Measurements from ENCODE around the gene IL9R.
A peak's percentile ranks its signal among the peaks of the same experiment; 100 is the strongest.

The IL9R gene

DNA sequence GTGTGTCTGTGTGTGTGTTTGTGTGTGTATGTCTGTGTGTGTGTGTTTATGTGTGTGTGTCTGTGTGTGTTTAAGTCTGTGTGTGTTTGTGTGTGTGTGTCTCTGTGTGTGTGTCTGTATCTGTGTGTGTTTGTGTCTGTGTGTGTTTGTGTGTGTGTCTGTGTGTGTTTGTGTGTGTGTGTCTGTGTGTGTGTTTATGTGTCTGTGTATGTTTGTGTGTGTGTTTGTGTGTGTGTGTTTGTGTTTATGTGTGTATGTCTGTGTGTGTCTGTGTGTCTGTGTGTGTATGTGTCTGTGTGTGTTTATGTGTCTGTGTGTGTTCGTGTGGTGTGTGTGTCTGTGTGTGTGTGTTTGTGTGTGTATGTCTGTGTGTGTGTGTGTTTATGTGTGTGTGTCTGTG lies 11.4 kb downstream of the IL9R start (continued):
- TF ChIP-seq ZNF621 (tag by site-specific recombination; IDR thresholded peaks at IDR 0.05) (peak; percentile 92), BCL11A (tag by site-specific recombination; IDR thresholded peaks at IDR 0.05; ENCODE audit: low read depth) (no peak), HOXC10 (CRISPR knock-in tag; IDR thresholded peaks at IDR 0.05) (no peak), ZNF585B (tag by site-specific recombination; IDR thresholded peaks at IDR 0.05) (no peak), OSR2 (tag by site-specific recombination; IDR thresholded peaks at IDR 0.05) (no peak; the same call in 1 of the 2 replicates), ZNF391 (tag by site-specific recombination; IDR thresholded peaks at IDR 0.05; ENCODE audit: borderline replicate concordance, low read depth) (peak; percentile 62; the same call in 1 of the 2 replicates), SALL2 (tag by site-specific recombination; IDR thresholded peaks at IDR 0.05; ENCODE audit: borderline replicate concordance) (peak; percentile 92), ZNF76 (tag by site-specific recombination; IDR thresholded peaks at IDR 0.05; ENCODE audit: borderline replicate concordance, low read depth) (no peak), SP7 (tag by site-specific recombination; IDR thresholded peaks at IDR 0.05) (no peak), ZNF747 (tag by site-specific recombination; IDR thresholded peaks at IDR 0.05) (no peak), ZNF146 (tag by site-specific recombination; IDR thresholded peaks at IDR 0.05) (peak; percentile 40; the same call in 1 of the 2 replicates), GLI2 (tag by site-specific recombination; IDR thresholded peaks at IDR 0.05; ENCODE audit: borderline replicate concordance, low read depth) (no peak), ZNF701 (tag by site-specific recombination; IDR thresholded peaks at IDR 0.05) (peak; percentile 49; the same call in 1 of the 2 replicates), ZNF138 (tag by site-specific recombination; IDR thresholded peaks at IDR 0.05; ENCODE audit: borderline replicate concordance) (no peak), ZNF19 (tag by site-specific recombination; IDR thresholded peaks at IDR 0.05; ENCODE audit: low read depth) (no peak), ZFHX2 (tag by site-specific recombination; conservative IDR thresholded peaks at IDR 0.05) (no peak), PRDM1 (tag by site-specific recombination; IDR thresholded peaks at IDR 0.05) (no peak), ZNF645 (tag by site-specific recombination; IDR thresholded peaks at IDR 0.05) (no peak), HOXA7 (CRISPR knock-in tag; IDR thresholded peaks at IDR 0.05; ENCODE audit: borderline replicate concordance) (no peak), ZNF776 (tag by site-specific recombination; IDR thresholded peaks at IDR 0.05; ENCODE audit: borderline replicate concordance) (peak; percentile 80; the same call in 1 of the 2 replicates), PRDM10 (tag by site-specific recombination; IDR thresholded peaks at IDR 0.05) (no peak), ZNF311 (tag by site-specific recombination; IDR thresholded peaks at IDR 0.05; ENCODE audit: borderline replicate concordance) (peak; percentile 98), ZNF843 (tag by site-specific recombination; IDR thresholded peaks at IDR 0.05) (no peak), ZNF292 (tag by site-specific recombination; IDR thresholded peaks at IDR 0.05; ENCODE audit: borderline replicate concordance, low read depth) (no peak), YY1 (tag by site-specific recombination; IDR thresholded peaks at IDR 0.05) (no peak), ZNF596 (tag by site-specific recombination; IDR thresholded peaks at IDR 0.05) (no peak), ZNF654 (tag by site-specific recombination; IDR thresholded peaks at IDR 0.05; ENCODE audit: low read depth) (no peak)
- TF ChIP-seq, protein P1, sequence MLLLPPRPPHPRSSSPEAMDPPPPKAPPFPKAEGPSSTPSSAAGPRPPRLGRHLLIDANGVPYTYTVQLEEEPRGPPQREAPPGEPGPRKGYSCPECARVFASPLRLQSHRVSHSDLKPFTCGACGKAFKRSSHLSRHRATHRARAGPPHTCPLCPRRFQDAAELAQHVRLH (tag by site-specific recombination; IDR thresholded peaks at IDR 0.05) = no peak
- TF ChIP-seq, protein P2, sequence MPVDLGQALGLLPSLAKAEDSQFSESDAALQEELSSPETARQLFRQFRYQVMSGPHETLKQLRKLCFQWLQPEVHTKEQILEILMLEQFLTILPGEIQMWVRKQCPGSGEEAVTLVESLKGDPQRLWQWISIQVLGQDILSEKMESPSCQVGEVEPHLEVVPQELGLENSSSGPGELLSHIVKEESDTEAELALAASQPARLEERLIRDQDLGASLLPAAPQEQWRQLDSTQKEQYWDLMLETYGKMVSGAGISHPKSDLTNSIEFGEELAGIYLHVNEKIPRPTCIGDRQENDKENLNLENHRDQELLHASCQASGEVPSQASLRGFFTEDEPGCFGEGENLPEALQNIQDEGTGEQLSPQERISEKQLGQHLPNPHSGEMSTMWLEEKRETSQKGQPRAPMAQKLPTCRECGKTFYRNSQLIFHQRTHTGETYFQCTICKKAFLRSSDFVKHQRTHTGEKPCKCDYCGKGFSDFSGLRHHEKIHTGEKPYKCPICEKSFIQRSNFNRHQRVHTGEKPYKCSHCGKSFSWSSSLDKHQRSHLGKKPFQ (tag by site-specific recombination; IDR thresholded peaks at IDR 0.05) = no peak
- TF ChIP-seq, protein P3, sequence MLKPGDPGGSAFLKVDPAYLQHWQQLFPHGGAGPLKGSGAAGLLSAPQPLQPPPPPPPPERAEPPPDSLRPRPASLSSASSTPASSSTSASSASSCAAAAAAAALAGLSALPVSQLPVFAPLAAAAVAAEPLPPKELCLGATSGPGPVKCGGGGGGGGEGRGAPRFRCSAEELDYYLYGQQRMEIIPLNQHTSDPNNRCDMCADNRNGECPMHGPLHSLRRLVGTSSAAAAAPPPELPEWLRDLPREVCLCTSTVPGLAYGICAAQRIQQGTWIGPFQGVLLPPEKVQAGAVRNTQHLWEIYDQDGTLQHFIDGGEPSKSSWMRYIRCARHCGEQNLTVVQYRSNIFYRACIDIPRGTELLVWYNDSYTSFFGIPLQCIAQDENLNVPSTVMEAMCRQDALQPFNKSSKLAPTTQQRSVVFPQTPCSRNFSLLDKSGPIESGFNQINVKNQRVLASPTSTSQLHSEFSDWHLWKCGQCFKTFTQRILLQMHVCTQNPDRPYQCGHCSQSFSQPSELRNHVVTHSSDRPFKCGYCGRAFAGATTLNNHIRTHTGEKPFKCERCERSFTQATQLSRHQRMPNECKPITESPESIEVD (tag by site-specific recombination; IDR thresholded peaks at IDR 0.05) = no peak
- TF ChIP-seq, protein P4, sequence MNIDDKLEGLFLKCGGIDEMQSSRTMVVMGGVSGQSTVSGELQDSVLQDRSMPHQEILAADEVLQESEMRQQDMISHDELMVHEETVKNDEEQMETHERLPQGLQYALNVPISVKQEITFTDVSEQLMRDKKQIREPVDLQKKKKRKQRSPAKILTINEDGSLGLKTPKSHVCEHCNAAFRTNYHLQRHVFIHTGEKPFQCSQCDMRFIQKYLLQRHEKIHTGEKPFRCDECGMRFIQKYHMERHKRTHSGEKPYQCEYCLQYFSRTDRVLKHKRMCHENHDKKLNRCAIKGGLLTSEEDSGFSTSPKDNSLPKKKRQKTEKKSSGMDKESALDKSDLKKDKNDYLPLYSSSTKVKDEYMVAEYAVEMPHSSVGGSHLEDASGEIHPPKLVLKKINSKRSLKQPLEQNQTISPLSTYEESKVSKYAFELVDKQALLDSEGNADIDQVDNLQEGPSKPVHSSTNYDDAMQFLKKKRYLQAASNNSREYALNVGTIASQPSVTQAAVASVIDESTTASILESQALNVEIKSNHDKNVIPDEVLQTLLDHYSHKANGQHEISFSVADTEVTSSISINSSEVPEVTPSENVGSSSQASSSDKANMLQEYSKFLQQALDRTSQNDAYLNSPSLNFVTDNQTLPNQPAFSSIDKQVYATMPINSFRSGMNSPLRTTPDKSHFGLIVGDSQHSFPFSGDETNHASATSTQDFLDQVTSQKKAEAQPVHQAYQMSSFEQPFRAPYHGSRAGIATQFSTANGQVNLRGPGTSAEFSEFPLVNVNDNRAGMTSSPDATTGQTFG (tag by site-specific recombination; IDR thresholded peaks at IDR 0.05; ENCODE audit: borderline replicate concordance) = peak; percentile 98
